GM12873 (cell line): Measurements from ENCODE around the gene ABTB1.

Source experiments
- CTCF ChIP-seq: IDR thresholded peaks from 2 replicates; pipeline ENCODE4 v1.5.1; 2012; ENCODE audit warnings: low read depth, mild to moderate bottlenecking, moderate library complexity, low read length, control low read depth; ENCODE audit not compliant: insufficient read depth; ENCODE audit errors: missing control alignments

Gene ABTB1

GRCh38 chr3:127669541-127670228, 3.1 kb upstream of the ABTB1 start:
- no peak for TF ChIP-seq CTCF

- no peak for TF ChIP-seq CTCF
Observed at GRCh38 chr3:127670229-127670559, 2.6 kb upstream of the ABTB1 start.

GRCh38 chr3:127670761-127671522, 1.8 kb upstream of the ABTB1 start:
- no peak for TF ChIP-seq CTCF

GRCh38 chr3:127671523-127672428, 976 bp upstream of the ABTB1 start:
- TF ChIP-seq CTCF: no peak

- no peak for TF ChIP-seq CTCF
Observed at GRCh38 chr3:127673191-127674100, 694 bp downstream of the ABTB1 start.

GRCh38 chr3:127674101-127674721, 1.5 kb downstream of the ABTB1 start:
- no peak for TF ChIP-seq CTCF
